K562 (cell line): Measurements from ENCODE around the gene LRRC4C. TPM values are rescaled to one million over a fixed set of nuclear protein-coding genes. Genes with fewer than 3 reads are reported as not detected.
A peak's percentile ranks its signal among the peaks of the same experiment; 100 is the strongest.

Source experiments
- ATAC-seq: fragments of 200-7000 bp; cut with Tn5 transposase; 3 replicates; pipeline ENCODE4 v1.9.1; 2020; ENCODE audit warnings: moderate library complexity
- BruUV-seq: library from RNA; stranded (reverse); fragments of 400-500 nt; replicated peaks from 2 replicates; lab custom pipeline; 2021; lab: Mats Ljungman, UMichigan
- CTCF ChIA-PET: fragments of 300-600 bp; formaldehyde crosslinking; extraction: SDS; loops from one replicate; lab custom pipeline; 2021; ENCODE audit warnings: low intra/inter-chr PET ratio; lab: Yijun Ruan, JAX
- POLR2A ChIA-PET: fragments of 300-600, 350-650 bp; sonication (Branson Sonifier 250); formaldehyde crosslinking; extraction: SDS; loops from one replicate; lab custom pipeline; 2021; ENCODE audit warnings: antibody characterized with exemption, inconsistent platforms; lab: Yijun Ruan, JAX
- DNase-seq, 4 experiments: peaks; one replicate each; pipeline versions ENCODE4 v3.0.0 to v3.0.0-alpha.2; 2011 to 2018; ENCODE audit warnings: low spot score in 3 of 4, mixed read lengths in 3 of 4; ENCODE audit errors: extremely low read depth in 1 of 4
- FAIRE-seq: peaks from 2 replicates; lab custom pipeline; 2011; peaks lifted over from hg19 to GRCh38; lab: Jason Lieb, UNC
- H2AFZ ChIP-seq: 2 replicates; pipeline ENCODE4 v1.6.0; 2011; ENCODE audit warnings: low read depth, low read length, control low read depth, inconsistent platforms
- H3K27ac ChIP-seq: fragments of 200-600 bp; 3 replicates; pipeline ENCODE4 v1.8.0; 2011; ENCODE audit warnings: low read depth, mild to moderate bottlenecking, control low read depth, inconsistent platforms, low read length, moderate library complexity, mixed read lengths; ENCODE audit errors: extremely low read depth
- H3K27me3 ChIP-seq, 2 experiments: fragments of 300-600 bp in 1 of 2; 2 replicates in 1 of 2; 3 replicates in 1 of 2; pipeline versions ENCODE4 v1.6.0 to v1.8.0; 2011; ENCODE audit warnings: inconsistent platforms in 2 of 2, low read length in 2 of 2, mild to moderate bottlenecking in 1 of 2, mixed read lengths in 1 of 2, moderate library complexity in 1 of 2; ENCODE audit not compliant: control insufficient read depth in 2 of 2, insufficient read depth in 2 of 2
- H3K36me3 ChIP-seq: fragments of 300-600 bp; 3 replicates; pipeline ENCODE4 v1.8.0; 2011; ENCODE audit warnings: mild to moderate bottlenecking, low read length, inconsistent platforms; ENCODE audit not compliant: control insufficient read depth, insufficient read depth
- H3K4me1 ChIP-seq, 2 experiments: fragments of 200-600 bp in 1 of 2; replicated peaks in 1 of 2; 2 replicates in 1 of 2; 3 replicates in 1 of 2; pipeline versions ENCODE4 v1.5.1 to v1.8.0; 2011; ENCODE audit warnings: inconsistent platforms in 2 of 2, low read length in 2 of 2, mild to moderate bottlenecking in 1 of 2, mixed read lengths in 1 of 2, moderate library complexity in 1 of 2; ENCODE audit not compliant: control insufficient read depth in 2 of 2, insufficient read depth in 2 of 2
- H3K4me2 ChIP-seq: 2 replicates; pipeline ENCODE4 v1.6.1; 2011; ENCODE audit warnings: low read length, control low read depth, inconsistent platforms, mixed read lengths; ENCODE audit not compliant: insufficient read depth
- H3K4me3 ChIP-seq: fragments of 200-600 bp; sonication (generic), shearing (Covaris generic); 2 replicates; pipeline ENCODE4 v1.5.1; 2016; ENCODE audit warnings: control low read depth, inconsistent platforms
- H3K79me2 ChIP-seq: fragments of 200-600 bp; 3 replicates; pipeline ENCODE4 v1.8.0; 2011; ENCODE audit warnings: low read length, inconsistent platforms; ENCODE audit not compliant: control insufficient read depth, insufficient read depth
- H3K9ac ChIP-seq, 2 experiments: 2 replicates each; pipeline versions ENCODE4 v1.6.0 to v1.6.1; 2011; ENCODE audit warnings: low read depth in 2 of 2, low read length in 2 of 2, control low read depth in 1 of 2, inconsistent platforms in 1 of 2, mild to moderate bottlenecking in 1 of 2, mixed read lengths in 1 of 2; ENCODE audit not compliant: insufficient read depth in 1 of 2
- H3K9me1 ChIP-seq: one replicate; pipeline ENCODE4 v1.6.0; 2011; ENCODE audit warnings: inconsistent platforms, mild to moderate bottlenecking, low read length, moderate library complexity; ENCODE audit not compliant: control insufficient read depth, insufficient read depth
- H3K9me3 ChIP-seq: replicated peaks from 2 replicates; pipeline ENCODE4 v1.5.1; 2011; ENCODE audit warnings: low read depth, low read length, inconsistent platforms; ENCODE audit not compliant: control insufficient read depth, insufficient read depth
- H4K20me1 ChIP-seq: replicated peaks from 2 replicates; pipeline ENCODE4 v1.6.1; 2011; ENCODE audit warnings: low read length, inconsistent platforms, mixed read lengths; ENCODE audit not compliant: control insufficient read depth, insufficient read depth
- CHD1 ChIP-seq: fragments of 200-600 bp; sonication (generic); IDR thresholded peaks from one replicate; pipeline ENCODE4 v1.6.1; 2012; ENCODE audit warnings: mild to moderate bottlenecking, moderate library complexity, low read length, inconsistent platforms
- ESRRB ChIP-seq: fragments of 250-450 bp; sonication (Bioruptor Pico); IDR thresholded peaks from 2 replicates; pipeline ENCODE4 v1.5.0; 2020; ENCODE audit warnings: mild to moderate bottlenecking, moderate library complexity, borderline replicate concordance
- FOSL1 ChIP-seq: fragments of 200-800 bp; sonication (Bioruptor generic); conservative IDR thresholded peaks from 2 replicates; pipeline ENCODE4 v1.6.1; 2016; ENCODE audit warnings: missing genetic modification characterization, missing compliant biosample characterization
- MCM3 ChIP-seq: fragments of 450-650 bp; IDR thresholded peaks from 2 replicates; pipeline ENCODE4 v1.6.1; 2016
- MTA1 ChIP-seq: fragments of 450-650 bp; IDR thresholded peaks from 2 replicates; pipeline ENCODE4 v1.6.1; 2017; ENCODE audit warnings: borderline replicate concordance
- NCOA4 ChIP-seq: fragments of 450-650 bp; IDR thresholded peaks from 2 replicates; pipeline ENCODE4 v1.6.1; 2018; ENCODE audit warnings: mild to moderate bottlenecking; ENCODE audit not compliant: partially characterized antibody
- PHB ChIP-seq: fragments of 250-450 bp; sonication (Bioruptor Pico); IDR thresholded peaks from 2 replicates; pipeline ENCODE4 v1.5.0; 2021
- POLR2G ChIP-seq: fragments of 200-400 bp; formaldehyde crosslinking; IDR thresholded peaks from 2 replicates; pipeline ENCODE4 v1.6.1; 2017; ENCODE audit warnings: low read depth, mild to moderate bottlenecking, antibody characterized with exemption, low read length, moderate library complexity
- PURB ChIP-seq: sonication (generic); formaldehyde crosslinking; IDR thresholded peaks from 2 replicates; pipeline ENCODE4 v1.9.0; 2021; ENCODE audit warnings: low read depth, mild to moderate bottlenecking, missing genetic modification reagents
- RAD21 ChIP-seq, 2 experiments: fragments of 250-450 bp in 1 of 2; fragments of 450-650 bp in 1 of 2; sonication (Bioruptor Pico) in 1 of 2; formaldehyde crosslinking in 1 of 2; IDR thresholded peaks in 1 of 2; conservative IDR thresholded peaks in 1 of 2; 2 replicates each; pipeline versions ENCODE4 v1.4.0 to v1.8.0; 2020 to 2022; ENCODE audit warnings: mild to moderate bottlenecking in 2 of 2, moderate library complexity in 1 of 2
- SMC3 ChIP-seq: conservative IDR thresholded peaks from 2 replicates; pipeline ENCODE4 v1.6.1; 2011; ENCODE audit warnings: low read depth, low read length, improper control_type of control experiment; ENCODE audit not compliant: insufficient read depth
- TAF9B ChIP-seq: fragments of 450-650 bp; IDR thresholded peaks from 2 replicates; pipeline ENCODE4 v1.6.1; 2018; ENCODE audit warnings: mild to moderate bottlenecking; ENCODE audit not compliant: partially characterized antibody
- TEAD4 ChIP-seq, 2 experiments: sonication (generic) in 1 of 2; formaldehyde crosslinking in 1 of 2; IDR thresholded peaks; 2 replicates each; pipeline versions ENCODE4 v1.6.1 to v1.8.0; 2012 to 2022; ENCODE audit warnings: borderline replicate concordance in 1 of 2, inconsistent platforms in 1 of 2, low read length in 1 of 2, mild to moderate bottlenecking in 1 of 2, missing genetic modification reagents in 1 of 2
- ZNF561 ChIP-seq: fragments of 450-650 bp; formaldehyde crosslinking; conservative IDR thresholded peaks from 2 replicates; pipeline ENCODE4 v1.4.0; 2020; ENCODE audit warnings: mild to moderate bottlenecking, moderate library complexity
- WGBS: fragments of 100-300 bp; shearing (Covaris generic); methylation state at CpG from one replicate; pipeline ENCODE4 v1.1.6; 2016; ENCODE audit warnings: low coverage, mixed read lengths; ENCODE audit not compliant: insufficient coverage; ENCODE audit errors: missing lambda C conversion rate; 5-methylcytosine and 5-hydroxymethylcytosine counted together
- in situ Hi-C: fragments of 300-500 bp; cut with MboI; formaldehyde crosslinking; loops from 4 replicates; pipeline ENCODE4 v1.15.0; 2018; ENCODE audit warnings: inconsistent platforms, mixed read lengths
- intact Hi-C: fragments of 100-400 bp; cut with micrococcal nuclease; formaldehyde crosslinking; loops from 2 replicates; pipeline ENCODE4 v1.14.2; 2022
- polyA plus RNA-seq, 8 experiments: library from polyadenylated mRNA; depleted of rRNA in 4 of 8; stranded (reverse) in 5 of 8; unstranded in 3 of 8; fragments of >200 nt; fragmentation: Nextera tagmentation in 2 of 8; fragmentation: Illumina TruSeq in 1 of 8; extraction: Ambion mirVana in 2 of 8; extraction: Trizol in 1 of 8; gene quantifications; 2 replicates each; pipeline versions ENCODE4 v1.2.1 to v1.2.3, GENCODE V29; 2011 to 2014; ENCODE audit warnings: inconsistent platforms in 1 of 8, missing spikeins in 1 of 8
- total RNA-seq, 7 experiments: library from RNA; depleted of rRNA in 6 of 7; stranded (reverse); fragments of >200 nt in 6 of 7; fragmentation: Illumina TruSeq in 2 of 7; extraction: Trizol in 2 of 7; gene quantifications; 2 replicates each; pipeline versions ENCODE4 v1.2.1 to v1.2.3, GENCODE V29; 2011 to 2021; ENCODE audit warnings: low replicate concordance in 1 of 7
- TF ChIP-seq, protein P1 (sequence below): sonication (generic); formaldehyde crosslinking; IDR thresholded peaks from 2 replicates; pipeline ENCODE4 v1.9.0; 2022; ENCODE audit warnings: mild to moderate bottlenecking, missing genetic modification reagents
- TF ChIP-seq, protein P2 (sequence below), 3 experiments: IDR thresholded peaks in 2 of 3; conservative IDR thresholded peaks in 1 of 3; 2 replicates each; pipeline ENCODE4 v1.5.1; 2011 to 2012; ENCODE audit warnings: low read length in 3 of 3, mild to moderate bottlenecking in 3 of 3, control low read depth in 2 of 3, improper control_type of control experiment in 1 of 3, inconsistent platforms in 1 of 3, low read depth in 1 of 3, mixed read lengths in 1 of 3, moderate library complexity in 1 of 3; ENCODE audit not compliant: insufficient read depth in 2 of 3
- TF ChIP-seq, protein P3 (sequence below): fragments of 250-450 bp; sonication (Bioruptor Pico); IDR thresholded peaks from 2 replicates; pipeline ENCODE4 v1.5.0; 2021

Gene LRRC4C
- total and polyA plus RNA-seq, 9 of the 15 experiments (the other 6 are each of a cell fraction or from before 2014, with no cell fraction given): not detected

DNA sequence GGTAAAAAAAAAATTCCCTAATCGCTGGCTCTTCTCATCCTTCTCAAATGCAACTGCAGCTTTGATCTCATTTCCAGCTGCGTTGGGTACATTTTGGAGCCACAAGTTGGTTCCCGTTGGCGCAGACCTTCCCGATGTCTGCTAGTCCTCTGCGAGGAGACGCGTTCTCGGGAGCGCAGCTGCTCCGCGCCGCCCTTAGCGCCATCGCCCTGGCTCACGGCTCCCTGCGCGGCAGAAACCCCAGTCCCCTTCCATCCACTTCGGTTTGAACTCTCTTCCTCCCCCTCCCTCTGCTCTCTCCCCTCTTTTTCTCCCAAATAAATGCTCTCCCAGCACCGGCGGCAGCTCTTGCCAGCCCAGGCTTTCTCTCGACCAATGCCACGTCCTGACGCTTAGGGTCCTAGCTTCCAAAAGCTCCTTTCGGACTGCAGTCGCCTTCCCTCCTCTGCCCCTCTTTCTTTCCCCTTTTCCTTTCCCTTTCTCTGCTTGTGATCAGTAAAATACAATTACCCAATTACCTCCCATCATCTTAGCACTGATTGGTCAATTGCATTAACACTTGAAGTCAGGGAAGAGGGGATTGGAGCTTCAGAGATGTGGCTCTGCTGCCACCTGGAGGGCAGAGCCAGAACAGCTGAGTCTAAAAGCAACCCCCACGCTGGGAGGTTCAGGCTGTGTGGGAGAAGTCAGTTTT is 1165.7 kb downstream of the LRRC4C start:
- CTCF ChIA-PET: no interaction called here
- Histone ChIP-seq H3K4me1 (no peaks in the 10 kb centered on the region), H4K20me1 (no peaks in the 10 kb centered on the region), H3K27ac (no peak overlapping the region), H3K9me3 (no peaks in the 10 kb centered on the region), H3K79me2 (no peaks in the 10 kb centered on the region), H3K27me3 (no peaks in the 10 kb centered on the region), H2AFZ (no peak overlapping the region), H3K36me3 (no peaks in the 10 kb centered on the region), H3K4me3 (no peak overlapping the region), H3K4me2 (no peak overlapping the region), H3K9ac (no peak overlapping the region), H3K9me1 (no peaks in the 10 kb centered on the region)
- in situ Hi-C loops (no loop called here), intact Hi-C loops (no loop called here)
- FAIRE-seq (peak; percentile 72), ATAC-seq (peak; percentile 79), DNase-seq (peak; percentile 38 to 64 (median 64))
- 33% methylated on average over 16 of the region's 27 CpGs for WGBS
- BruUV-seq: no TSS peak
- POLR2A ChIA-PET: no interaction called here
- no peak for TF ChIP-seq FOSL1
- TF ChIP-seq, protein P1, sequence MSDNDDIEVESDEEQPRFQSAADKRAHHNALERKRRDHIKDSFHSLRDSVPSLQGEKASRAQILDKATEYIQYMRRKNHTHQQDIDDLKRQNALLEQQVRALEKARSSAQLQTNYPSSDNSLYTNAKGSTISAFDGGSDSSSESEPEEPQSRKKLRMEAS (CRISPR knock-in tag): no peak
- no peak for TF ChIP-seq POLR2G
- peak; percentile 31 to 65 for TF ChIP-seq RAD21 (CRISPR knock-in tag; conservative IDR thresholded peaks at IDR 0.05 in 1 of 2, IDR thresholded peaks at IDR 0.05 in 1 of 2)
- TF ChIP-seq MTA1: no peak
- no peak for TF ChIP-seq MCM3
- no peak for TF ChIP-seq TEAD4 (IDR thresholded peaks at IDR 0.05; ENCODE audit: low read length)
- no peak for TF ChIP-seq TEAD4 (CRISPR knock-in tag; IDR thresholded peaks at IDR 0.05; ENCODE audit: borderline replicate concordance)
- peak; percentile 42; the same call in 1 of the 2 replicates for TF ChIP-seq SMC3
- TF ChIP-seq PURB (CRISPR knock-in tag): no peak
- TF ChIP-seq ZNF561: no peak
- TF ChIP-seq, protein P2, sequence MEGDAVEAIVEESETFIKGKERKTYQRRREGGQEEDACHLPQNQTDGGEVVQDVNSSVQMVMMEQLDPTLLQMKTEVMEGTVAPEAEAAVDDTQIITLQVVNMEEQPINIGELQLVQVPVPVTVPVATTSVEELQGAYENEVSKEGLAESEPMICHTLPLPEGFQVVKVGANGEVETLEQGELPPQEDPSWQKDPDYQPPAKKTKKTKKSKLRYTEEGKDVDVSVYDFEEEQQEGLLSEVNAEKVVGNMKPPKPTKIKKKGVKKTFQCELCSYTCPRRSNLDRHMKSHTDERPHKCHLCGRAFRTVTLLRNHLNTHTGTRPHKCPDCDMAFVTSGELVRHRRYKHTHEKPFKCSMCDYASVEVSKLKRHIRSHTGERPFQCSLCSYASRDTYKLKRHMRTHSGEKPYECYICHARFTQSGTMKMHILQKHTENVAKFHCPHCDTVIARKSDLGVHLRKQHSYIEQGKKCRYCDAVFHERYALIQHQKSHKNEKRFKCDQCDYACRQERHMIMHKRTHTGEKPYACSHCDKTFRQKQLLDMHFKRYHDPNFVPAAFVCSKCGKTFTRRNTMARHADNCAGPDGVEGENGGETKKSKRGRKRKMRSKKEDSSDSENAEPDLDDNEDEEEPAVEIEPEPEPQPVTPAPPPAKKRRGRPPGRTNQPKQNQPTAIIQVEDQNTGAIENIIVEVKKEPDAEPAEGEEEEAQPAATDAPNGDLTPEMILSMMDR (IDR thresholded peaks at IDR 0.05 in 2 of 3, conservative IDR thresholded peaks at IDR 0.05 in 1 of 3; ENCODE audit: insufficient read depth in 2 of 3, low read depth in 1 of 3, low read length in 3 of 3): peak; percentile 34 to 69 (median 60)
- TF ChIP-seq TAF9B: no peak
- no peak for TF ChIP-seq CHD1
- TF ChIP-seq, protein P3, sequence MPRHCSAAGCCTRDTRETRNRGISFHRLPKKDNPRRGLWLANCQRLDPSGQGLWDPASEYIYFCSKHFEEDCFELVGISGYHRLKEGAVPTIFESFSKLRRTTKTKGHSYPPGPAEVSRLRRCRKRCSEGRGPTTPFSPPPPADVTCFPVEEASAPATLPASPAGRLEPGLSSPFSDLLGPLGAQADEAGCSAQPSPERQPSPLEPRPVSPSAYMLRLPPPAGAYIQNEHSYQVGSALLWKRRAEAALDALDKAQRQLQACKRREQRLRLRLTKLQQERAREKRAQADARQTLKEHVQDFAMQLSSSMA: no peak
- TF ChIP-seq ESRRB: no peak
- no peak for TF ChIP-seq PHB
- no peak for TF ChIP-seq NCOA4
